ENCODE measurements around the gene KIRREL1. TPM values are rescaled to one million over a fixed set of nuclear protein-coding genes. Genes with fewer than 3 reads are reported as not detected.

KIRREL1 gene
- total RNA-seq, 2 experiments from 2014 or later, result not detected

DNA sequence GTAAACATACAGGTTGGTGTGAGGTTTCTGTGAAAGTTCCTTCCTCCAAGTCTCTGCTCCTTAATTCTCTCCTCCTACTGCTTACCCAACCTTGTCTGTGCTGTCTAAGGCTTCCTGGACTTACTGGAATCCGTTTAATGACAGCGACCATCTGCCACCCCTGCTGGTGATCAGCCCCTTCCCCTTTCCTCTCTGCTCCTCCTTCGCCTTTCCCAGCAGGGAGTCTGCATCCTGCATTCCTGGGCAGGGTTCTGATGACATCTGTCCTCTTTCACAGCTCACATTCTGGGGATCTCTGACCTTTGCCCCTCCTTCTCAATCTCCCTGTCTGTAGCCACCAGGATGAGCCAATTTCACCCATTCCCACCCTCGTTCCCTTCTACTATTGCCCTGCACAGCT is 66.5 kb downstream of the KIRREL1 start:
- DNase-seq (no peak), ATAC-seq (no peak)
- Mint-ChIP-seq H3K27me3 (peaks cover 11% of the 10 kb centered on the region), H3K4me3 (no peak overlapping the region), H3K9me3 (ENCODE audit: low read depth) (no peaks in the 10 kb centered on the region), H3K36me3 (no peaks in the 10 kb centered on the region), H3K27ac (no peak overlapping the region), H3K4me1 (no peaks in the 10 kb centered on the region)
- CTCF ChIA-PET, result no interaction called here

DNA sequence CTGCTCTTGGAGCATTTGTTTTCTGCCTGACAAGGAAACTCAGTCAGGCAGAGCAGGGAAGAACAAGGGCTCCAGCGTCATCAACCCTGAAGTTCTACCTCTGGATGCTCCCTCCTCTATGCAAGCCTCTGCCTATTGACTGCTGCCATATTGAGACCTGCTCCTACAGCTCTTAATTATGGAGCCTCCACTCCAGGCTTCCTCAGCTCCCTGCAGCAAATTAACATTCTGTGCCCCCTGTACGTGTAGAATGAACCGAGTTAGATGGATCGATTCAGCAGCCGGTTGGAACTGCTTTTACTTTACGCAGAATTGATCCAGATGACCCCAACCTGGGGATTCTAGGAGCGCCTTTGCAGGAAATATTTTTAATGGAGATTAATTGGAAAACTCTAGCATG is 68.7 kb downstream of the KIRREL1 start:
- Mint-ChIP-seq H3K27ac (no peak overlapping the region), H3K4me3 (no peak overlapping the region), H3K4me1 (no peaks in the 10 kb centered on the region), H3K36me3 (no peaks in the 10 kb centered on the region), H3K9me3 (ENCODE audit: low read depth) (no peaks in the 10 kb centered on the region), H3K27me3 (peaks cover 16% of the 10 kb centered on the region)
- DNase-seq (no peak), ATAC-seq (no peak)
- CTCF ChIA-PET, result no interaction called here

DNA sequence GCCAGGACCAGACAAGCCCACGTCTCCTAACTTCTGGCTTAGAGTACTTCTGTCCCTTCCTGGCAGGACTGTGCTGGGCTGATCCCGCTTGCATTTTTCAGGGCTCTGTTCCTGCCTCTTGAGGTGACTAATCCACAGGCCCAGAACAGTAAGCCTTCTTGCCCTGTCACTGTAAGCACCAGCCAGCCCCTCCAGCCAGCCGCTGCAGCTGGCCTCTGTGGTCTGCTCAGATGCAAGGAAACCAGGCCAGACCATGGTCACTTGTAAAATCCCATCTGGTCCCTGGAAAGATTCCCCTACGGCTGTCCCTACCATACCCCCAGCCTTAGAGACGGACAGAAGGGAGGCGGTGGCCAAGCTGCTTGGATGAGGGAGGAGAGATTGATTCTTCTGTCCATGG is 74.2 kb downstream of the KIRREL1 start:
- Mint-ChIP-seq H3K36me3 (no peaks in the 10 kb centered on the region), H3K4me1 (no peaks in the 10 kb centered on the region), H3K27ac (no peak overlapping the region), H3K9me3 (ENCODE audit: low read depth) (no peaks in the 10 kb centered on the region), H3K4me3 (no peak overlapping the region), H3K27me3 (peaks cover 13% of the 10 kb centered on the region)
- CTCF ChIA-PET, result no interaction called here
- ATAC-seq, result no peak
- no peak for DNase-seq

- no peak for ATAC-seq
- Mint-ChIP-seq H3K27me3 (peaks cover 8% of the 10 kb centered on the region), H3K9me3 (ENCODE audit: low read depth) (no peaks in the 10 kb centered on the region), H3K4me3 (no peak overlapping the region), H3K36me3 (no peaks in the 10 kb centered on the region), H3K4me1 (no peaks in the 10 kb centered on the region), H3K27ac (no peak overlapping the region)
- CTCF ChIA-PET, result no interaction called here
- no peak for DNase-seq
Observed at GRCh38 chr1:158068918-158069317, 75.5 kb downstream of the KIRREL1 start.

DNA sequence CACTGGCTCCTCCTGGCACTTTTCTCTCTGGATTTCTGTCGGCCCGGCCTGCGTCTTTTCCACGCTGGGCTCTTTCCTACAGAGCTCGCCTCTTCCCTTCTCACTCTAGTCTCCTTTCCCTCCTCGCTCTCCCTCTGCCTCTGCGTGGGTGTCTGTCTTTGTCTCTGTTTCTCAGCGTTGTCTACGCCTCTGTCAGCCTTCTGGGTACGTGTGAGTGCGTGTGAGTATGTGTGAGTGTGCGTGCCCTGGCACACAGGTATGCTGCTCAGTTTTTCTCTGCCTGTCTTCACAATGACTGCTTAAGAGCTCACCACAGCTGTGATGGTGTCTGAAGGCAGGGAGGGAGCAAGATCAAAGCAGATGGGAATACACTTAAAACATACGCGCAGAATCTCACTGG is 77.7 kb downstream of the KIRREL1 start:
- Mint-ChIP-seq H3K36me3 (no peaks in the 10 kb centered on the region), H3K4me1 (no peaks in the 10 kb centered on the region), H3K9me3 (ENCODE audit: low read depth) (no peaks in the 10 kb centered on the region), H3K27ac (no peak overlapping the region), H3K27me3 (peaks cover 4% of the 10 kb centered on the region), H3K4me3 (no peak overlapping the region)
- DNase-seq (no peak), ATAC-seq (no peak)
- CTCF ChIA-PET, result no interaction called here

GRCh38 chr1:158075078-158075477 is 81.6 kb downstream of the KIRREL1 start:
- no peaks in the 10 kb centered on the region for H3K9me3 Mint-ChIP-seq (ENCODE audit: low read depth)
- DNase-seq (no peak), ATAC-seq (no peak)
- no peak overlapping the region for H3K4me3 Mint-ChIP-seq
- H3K4me1 Mint-ChIP-seq, result no peaks in the 10 kb centered on the region
- CTCF ChIA-PET, result no interaction called here
- H3K36me3 Mint-ChIP-seq, result no peaks in the 10 kb centered on the region
- no peak overlapping the region for H3K27ac Mint-ChIP-seq
- H3K27me3 Mint-ChIP-seq, result peaks cover 3% of the 10 kb centered on the region

DNA sequence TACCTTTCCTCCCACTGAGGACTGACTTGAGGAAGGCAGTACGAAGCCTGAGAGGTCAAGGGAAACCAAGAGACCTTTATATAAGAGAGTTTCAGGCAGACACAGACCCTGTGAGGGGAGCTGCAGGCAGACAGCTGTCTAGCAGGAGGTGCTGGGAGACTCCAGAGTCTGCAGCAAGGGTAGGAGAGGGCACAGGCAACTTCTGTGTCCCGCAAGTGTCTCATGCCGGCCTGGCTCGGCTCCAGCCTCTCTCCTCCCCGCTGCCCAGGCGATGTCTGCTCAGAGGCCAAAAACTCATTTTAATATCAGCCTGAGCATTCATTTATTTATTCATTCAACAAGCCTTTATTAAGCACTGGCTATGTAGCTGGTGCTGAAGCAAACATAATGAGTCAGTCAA is 83.0 kb downstream of the KIRREL1 start:
- Mint-ChIP-seq H3K9me3 (ENCODE audit: low read depth) (no peaks in the 10 kb centered on the region), H3K4me1 (no peaks in the 10 kb centered on the region), H3K27ac (no peak overlapping the region), H3K4me3 (no peak overlapping the region), H3K27me3 (peaks cover 3% of the 10 kb centered on the region), H3K36me3 (no peaks in the 10 kb centered on the region)
- DNase-seq, result no peak
- no peak for ATAC-seq
- CTCF ChIA-PET, result no interaction called here

GRCh38 chr1:158077411-158078256 is 84.2 kb downstream of the KIRREL1 start:
- CTCF ChIA-PET, result interaction anchor here (0.6 to 0.9 kb wide), 2 partner anchors 10 to 40 kb away, joined by 3 read pairs; no protein-coding TSS in a partner anchor
- peaks cover 5% of the 10 kb centered on the region for H3K27me3 Mint-ChIP-seq
- DNase-seq, result no peak
- H3K27ac Mint-ChIP-seq, result no peak overlapping the region
- no peaks in the 10 kb centered on the region for H3K4me1 Mint-ChIP-seq
- no peaks in the 10 kb centered on the region for H3K36me3 Mint-ChIP-seq
- H3K4me3 Mint-ChIP-seq, result no peak overlapping the region
- no peaks in the 10 kb centered on the region for H3K9me3 Mint-ChIP-seq (ENCODE audit: low read depth)
- ATAC-seq, result no peak

GRCh38 chr1:158078569-158079080 is 85.2 kb downstream of the KIRREL1 start:
- Mint-ChIP-seq H3K36me3 (no peaks in the 10 kb centered on the region), H3K4me1 (no peaks in the 10 kb centered on the region), H3K4me3 (no peak overlapping the region), H3K9me3 (ENCODE audit: low read depth) (no peaks in the 10 kb centered on the region), H3K27me3 (peaks cover 5% of the 10 kb centered on the region), H3K27ac (no peak overlapping the region)
- CTCF ChIA-PET, result no interaction called here
- DNase-seq (no peak), ATAC-seq (no peak)

DNA sequence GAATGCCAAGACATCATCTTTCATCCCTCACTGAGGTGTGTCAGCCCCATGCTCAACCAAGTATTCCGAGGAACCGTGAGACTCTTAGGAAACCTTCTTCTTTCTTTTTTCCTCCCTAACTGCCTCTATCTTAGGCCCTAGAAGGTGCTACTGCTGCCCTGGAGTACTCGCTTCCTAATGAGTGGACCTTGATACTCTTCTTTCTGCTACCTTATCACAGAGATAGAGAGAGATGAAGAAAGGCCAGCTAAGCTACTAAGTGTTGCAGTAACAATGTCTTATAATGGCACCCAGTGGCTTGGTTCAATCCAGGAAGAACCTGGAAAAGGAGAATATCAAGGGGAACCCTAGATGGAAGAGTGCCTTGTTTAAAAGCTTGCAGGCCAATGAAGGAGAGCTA is 86.6 kb downstream of the KIRREL1 start:
- DNase-seq, result no peak
- no peaks in the 10 kb centered on the region for H3K36me3 Mint-ChIP-seq
- CTCF ChIA-PET, result no interaction called here
- no peaks in the 10 kb centered on the region for H3K4me1 Mint-ChIP-seq
- H3K4me3 Mint-ChIP-seq, result no peak overlapping the region
- peaks cover 5% of the 10 kb centered on the region for H3K27me3 Mint-ChIP-seq
- H3K27ac Mint-ChIP-seq, result no peak overlapping the region
- no peak for ATAC-seq
- no peaks in the 10 kb centered on the region for H3K9me3 Mint-ChIP-seq (ENCODE audit: low read depth)

GRCh38 chr1:158084336-158084735 is 90.9 kb downstream of the KIRREL1 start:
- no peak overlapping the region for H3K27ac Mint-ChIP-seq
- H3K4me3 Mint-ChIP-seq, result no peak overlapping the region
- no peak for DNase-seq
- H3K27me3 Mint-ChIP-seq, result peaks cover 5% of the 10 kb centered on the region
- H3K36me3 Mint-ChIP-seq, result no peaks in the 10 kb centered on the region
- no peaks in the 10 kb centered on the region for H3K9me3 Mint-ChIP-seq (ENCODE audit: low read depth)
- no peak for ATAC-seq
- no peaks in the 10 kb centered on the region for H3K4me1 Mint-ChIP-seq
- CTCF ChIA-PET, result interaction anchor here (1.3 to 1.4 kb wide), 2 partner anchors 12 to 92 kb away, joined by 3 to 5 read pairs; no protein-coding TSS in a partner anchor

DNA sequence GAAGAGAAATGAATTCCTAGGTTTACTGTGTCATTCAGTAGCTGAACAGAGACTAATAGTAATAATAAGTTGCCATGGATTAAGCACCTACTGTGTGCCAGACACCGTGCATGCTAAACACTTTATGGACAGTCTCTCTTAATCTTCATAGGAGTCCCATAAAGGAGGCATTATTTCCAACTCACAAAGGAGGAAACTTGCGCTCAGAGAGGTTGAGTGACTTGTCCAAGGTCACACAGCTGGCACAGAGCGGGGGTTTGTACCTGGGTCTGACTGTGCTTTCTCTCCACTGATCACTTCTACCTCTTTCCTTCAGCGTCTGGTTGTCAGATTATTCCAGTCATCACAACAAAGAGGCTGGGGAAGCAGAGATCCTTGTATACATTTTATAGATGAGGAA is 91.3 kb downstream of the KIRREL1 start:
- ATAC-seq, result no peak
- Mint-ChIP-seq H3K36me3 (no peaks in the 10 kb centered on the region), H3K27me3 (peaks cover 5% of the 10 kb centered on the region), H3K27ac (no peak overlapping the region), H3K9me3 (ENCODE audit: low read depth) (no peaks in the 10 kb centered on the region), H3K4me3 (no peak overlapping the region), H3K4me1 (no peaks in the 10 kb centered on the region)
- DNase-seq, result no peak
- CTCF ChIA-PET, result interaction anchor here (1.3 to 2.9 kb wide), 3 partner anchors 11 to 93 kb away, joined by 3 to 11 read pairs (median 5); no protein-coding TSS in a partner anchor

- H3K4me3 Mint-ChIP-seq, result no peak overlapping the region
- no peaks in the 10 kb centered on the region for H3K4me1 Mint-ChIP-seq
- peak; percentile 47 for ATAC-seq
- H3K27me3 Mint-ChIP-seq, result no peaks in the 10 kb centered on the region
- no peaks in the 10 kb centered on the region for H3K9me3 Mint-ChIP-seq (ENCODE audit: low read depth)
- CTCF ChIA-PET, result interaction anchor here (1.0 to 2.9 kb wide), 6 partner anchors 8 to 96 kb away, joined by 3 to 11 read pairs (median 4); no protein-coding TSS in a partner anchor
- DNase-seq, result peak; percentile 49
- no peaks in the 10 kb centered on the region for H3K36me3 Mint-ChIP-seq
- no peak overlapping the region for H3K27ac Mint-ChIP-seq
Observed at GRCh38 chr1:158087320-158087927, 94.0 kb downstream of the KIRREL1 start.

DNA sequence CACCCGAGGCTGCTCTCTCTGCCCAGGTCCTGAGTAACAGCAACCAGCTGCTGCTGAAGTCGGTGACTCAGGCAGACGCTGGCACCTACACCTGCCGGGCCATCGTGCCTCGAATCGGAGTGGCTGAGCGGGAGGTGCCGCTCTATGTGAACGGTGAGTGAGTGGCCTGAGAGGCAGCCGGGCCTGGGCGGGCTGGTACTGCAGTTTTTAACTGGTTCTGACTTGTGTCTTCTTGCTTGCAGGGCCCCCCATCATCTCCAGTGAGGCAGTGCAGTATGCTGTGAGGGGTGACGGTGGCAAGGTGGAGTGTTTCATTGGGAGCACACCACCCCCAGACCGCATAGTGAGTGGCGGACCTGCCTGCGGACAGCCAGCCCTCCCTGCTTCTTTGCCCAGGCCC is 96.0 kb downstream of the KIRREL1 start:
- CTCF ChIA-PET, result no interaction called here
- H3K36me3 Mint-ChIP-seq, result no peaks in the 10 kb centered on the region

More for the DNA sequence above, 96.0 kb downstream of the KIRREL1 start:
- no peaks in the 10 kb centered on the region for H3K27me3 Mint-ChIP-seq
- H3K4me1 Mint-ChIP-seq, result no peaks in the 10 kb centered on the region
- DNase-seq (no peak), ATAC-seq (no peak)
- H3K4me3 Mint-ChIP-seq, result no peak overlapping the region
- H3K27ac Mint-ChIP-seq, result no peak overlapping the region
- no peaks in the 10 kb centered on the region for H3K9me3 Mint-ChIP-seq (ENCODE audit: low read depth)
